ENCODE measurements around the gene FBXL7.

FBXL7 gene

DNA sequence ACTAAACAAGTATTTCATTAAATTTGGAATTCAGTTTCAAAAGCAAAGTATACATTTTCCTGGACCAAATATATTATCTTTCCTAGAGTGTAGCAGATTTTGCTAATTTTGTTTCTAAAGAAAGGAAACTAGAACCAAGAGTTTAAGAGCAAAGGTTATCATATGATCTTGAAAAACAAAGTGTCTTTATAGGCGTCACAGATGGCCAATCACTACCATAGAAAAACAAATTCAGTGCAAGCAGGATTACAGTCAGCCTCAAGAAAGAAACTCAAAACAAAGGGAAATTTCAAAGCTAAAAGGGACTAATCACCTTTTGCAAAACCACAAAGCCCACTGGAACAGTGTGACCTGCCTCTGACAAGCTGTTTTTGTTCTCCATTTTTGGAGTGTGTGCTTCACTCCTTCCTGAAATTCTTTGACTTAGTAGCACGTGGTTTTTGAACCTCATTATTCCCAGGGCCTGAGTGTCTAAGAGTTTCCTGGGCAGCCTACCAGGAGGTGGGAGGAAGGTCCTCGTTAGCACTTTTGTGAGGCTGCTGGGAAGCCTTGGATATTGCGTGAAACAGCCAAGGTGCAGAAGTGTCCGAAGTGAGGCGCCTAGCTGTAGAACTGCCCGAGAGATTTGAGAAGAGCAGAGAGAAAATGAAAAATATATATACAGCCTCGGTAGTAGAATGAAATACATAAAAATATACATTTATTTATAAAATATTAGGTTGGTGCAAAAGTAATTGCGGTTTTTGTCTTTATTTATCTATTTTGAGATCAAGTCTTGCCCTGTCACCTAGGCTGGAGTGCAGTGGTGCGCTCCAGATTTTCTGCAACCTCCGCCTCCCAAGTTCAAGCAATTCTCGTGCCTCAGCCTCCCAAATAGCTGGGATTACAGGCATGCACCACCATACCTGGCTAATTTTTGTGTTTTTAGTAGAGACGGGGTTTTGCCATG, 433.6 kb downstream of the FBXL7 start:
- DNase-seq (ENCODE audit: low spot score) (no peak), FAIRE-seq (no peak)

DNA sequence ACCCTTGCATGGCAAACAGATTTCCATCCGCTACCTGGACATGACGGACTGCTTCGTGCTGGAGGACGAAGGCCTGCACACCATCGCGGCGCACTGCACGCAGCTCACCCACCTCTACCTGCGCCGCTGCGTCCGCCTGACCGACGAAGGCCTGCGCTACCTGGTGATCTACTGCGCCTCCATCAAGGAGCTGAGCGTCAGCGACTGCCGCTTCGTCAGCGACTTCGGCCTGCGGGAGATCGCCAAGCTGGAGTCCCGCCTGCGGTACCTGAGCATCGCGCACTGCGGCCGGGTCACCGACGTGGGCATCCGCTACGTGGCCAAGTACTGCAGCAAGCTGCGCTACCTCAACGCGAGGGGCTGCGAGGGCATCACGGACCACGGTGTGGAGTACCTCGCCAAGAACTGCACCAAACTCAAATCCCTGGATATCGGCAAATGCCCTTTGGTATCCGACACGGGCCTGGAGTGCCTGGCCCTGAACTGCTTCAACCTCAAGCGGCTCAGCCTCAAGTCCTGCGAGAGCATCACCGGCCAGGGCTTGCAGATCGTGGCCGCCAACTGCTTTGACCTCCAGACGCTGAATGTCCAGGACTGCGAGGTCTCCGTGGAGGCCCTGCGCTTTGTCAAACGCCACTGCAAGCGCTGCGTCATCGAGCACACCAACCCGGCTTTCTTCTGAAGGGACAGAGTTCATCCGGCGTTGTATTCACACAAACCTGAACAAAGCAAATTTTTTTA, 436.7 kb downstream of the FBXL7 start:
- DNase-seq (ENCODE audit: low spot score), result no peak
- FAIRE-seq, result no peak

DNA sequence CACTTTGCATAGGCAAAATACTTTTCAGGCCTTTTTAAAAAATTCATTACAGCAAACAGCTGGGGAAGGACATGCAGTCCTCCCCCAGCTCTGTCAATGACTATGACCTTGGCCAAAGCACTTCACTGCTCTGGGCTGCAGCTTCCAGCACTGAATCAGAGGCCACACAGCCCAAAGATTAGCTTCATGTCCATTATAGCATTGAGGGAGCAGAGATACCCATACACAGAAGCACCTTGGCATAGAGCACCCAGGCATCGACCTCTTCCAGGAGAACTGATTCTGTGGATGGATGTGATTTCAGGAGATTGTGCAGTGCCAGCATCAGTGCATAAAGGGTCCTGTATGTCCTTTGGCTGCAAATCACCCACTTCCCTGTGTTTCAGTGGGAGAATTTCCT, 437.7 kb downstream of the FBXL7 start:
- DNase-seq (ENCODE audit: low spot score) (no peak), FAIRE-seq (no peak)

DNA sequence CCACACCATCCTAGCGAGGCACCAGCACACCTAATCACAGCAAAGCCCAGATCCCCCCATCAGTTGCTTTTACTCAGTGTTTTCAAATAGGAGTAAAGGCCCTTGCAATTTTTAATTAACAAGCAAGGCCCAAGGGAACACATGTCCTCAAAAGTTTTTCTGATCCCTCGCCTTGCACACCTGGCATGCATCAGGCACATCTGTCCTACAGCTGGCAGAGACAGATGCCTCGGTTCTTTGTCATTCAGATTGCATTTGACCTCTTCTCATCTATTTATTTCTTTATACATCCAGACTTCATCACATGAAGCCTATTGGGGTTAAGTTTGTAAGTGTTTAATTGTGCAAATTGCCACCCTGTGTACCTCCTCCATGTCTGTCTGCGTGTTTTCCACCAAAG, 438.2 kb downstream of the FBXL7 start:
- DNase-seq (ENCODE audit: low spot score) (no peak), FAIRE-seq (no peak)

DNA sequence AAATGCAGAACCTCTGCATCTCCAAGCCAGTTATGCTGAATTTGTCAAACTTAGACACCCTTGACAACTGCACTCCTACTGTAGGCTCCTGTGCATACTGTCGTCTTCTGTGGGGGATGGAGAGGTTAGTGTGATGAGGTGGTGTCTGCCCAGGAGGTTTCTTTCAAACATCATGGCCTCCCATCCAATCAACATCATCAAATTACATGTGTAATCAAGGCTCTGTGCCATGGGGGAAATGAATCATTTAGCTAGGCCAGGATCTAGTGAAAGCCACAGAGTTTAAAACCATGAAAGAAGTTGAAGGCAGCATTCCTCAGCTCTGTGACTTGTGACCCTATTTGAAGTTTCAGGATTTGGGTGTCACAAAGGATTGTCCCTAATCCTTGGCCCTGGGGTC, 439.0 kb downstream of the FBXL7 start:
- FAIRE-seq, result peak; percentile 32
- DNase-seq (ENCODE audit: low spot score), result no peak

DNA sequence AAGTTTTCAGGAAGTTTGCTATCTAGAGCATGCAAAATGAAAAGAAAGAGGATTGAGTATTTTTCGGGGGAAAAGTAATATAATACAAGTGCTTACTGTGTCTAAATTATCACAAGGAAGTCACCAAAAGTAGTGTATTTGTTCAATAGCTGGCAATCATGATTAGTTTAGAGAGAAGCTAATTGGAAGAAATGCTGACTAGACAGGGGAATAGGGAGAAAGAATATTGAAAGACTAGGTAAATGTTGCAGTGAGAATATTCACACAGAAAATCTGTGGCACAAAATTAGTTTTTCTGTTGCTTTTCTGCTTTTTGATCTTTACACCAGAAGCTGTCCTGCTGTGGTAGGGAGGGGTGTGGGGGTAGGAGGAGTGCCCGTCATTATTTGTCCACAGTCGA, 440.9 kb downstream of the FBXL7 start:
- DNase-seq (ENCODE audit: low spot score) (no peak), FAIRE-seq (no peak)

DNA sequence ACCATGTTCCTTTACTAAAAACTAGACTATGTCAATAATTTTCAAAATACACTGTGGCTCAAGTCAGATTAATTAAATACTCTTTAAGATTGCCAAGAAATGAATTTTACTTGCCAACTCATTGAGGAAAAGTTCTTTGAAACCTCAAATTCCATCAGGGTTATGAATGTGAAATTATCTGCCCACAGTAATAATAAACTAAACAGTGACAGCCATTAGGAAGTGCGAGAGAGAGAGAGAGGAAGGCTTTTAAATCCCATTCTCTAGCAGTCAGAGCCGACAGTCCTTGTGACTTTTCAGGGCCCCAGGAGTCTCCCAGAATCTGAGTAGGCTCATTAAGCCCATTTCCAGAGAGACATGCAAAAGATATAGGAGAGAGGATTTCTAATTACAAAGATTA, 443.5 kb downstream of the FBXL7 start:
- FAIRE-seq, result no peak
- DNase-seq (ENCODE audit: low spot score), result no peak

DNA sequence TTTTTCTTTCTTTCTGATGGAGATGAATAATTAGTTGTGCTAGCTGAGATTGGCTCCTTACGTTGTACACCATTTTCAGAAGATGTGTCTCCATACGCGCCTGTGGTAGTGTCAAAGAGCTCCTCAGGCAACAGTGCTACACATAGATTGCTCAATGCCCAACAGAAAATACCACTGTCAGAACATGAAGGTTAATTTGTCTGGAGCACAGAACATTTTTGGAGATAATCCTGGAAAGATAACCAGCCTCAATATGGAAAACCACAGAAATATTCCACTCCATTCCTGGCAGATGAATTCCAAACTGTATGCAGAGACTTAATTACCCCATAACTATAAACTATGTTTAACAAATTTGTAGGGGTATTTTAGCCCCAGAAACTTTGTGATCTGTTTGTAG, 446.0 kb downstream of the FBXL7 start:
- FAIRE-seq (no peak), DNase-seq (ENCODE audit: low spot score) (no peak)

DNA sequence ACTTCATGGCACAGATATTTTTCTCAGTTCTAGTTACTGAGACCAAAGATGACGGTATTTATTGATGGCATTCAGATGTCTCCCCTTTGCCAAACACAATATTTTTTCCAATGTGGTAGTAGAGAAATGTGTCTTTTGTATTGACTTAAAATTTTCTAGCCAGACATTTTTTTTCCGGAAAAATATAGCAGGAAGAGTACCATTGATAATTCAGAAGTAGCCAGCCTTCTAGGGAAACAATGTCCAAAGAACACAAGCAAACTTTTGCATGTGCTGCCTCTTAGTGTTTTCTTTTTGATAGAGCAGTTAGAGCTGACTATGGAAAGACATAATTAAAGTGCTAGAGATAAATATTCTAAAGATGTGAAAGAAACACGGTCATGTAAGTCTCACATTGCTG, 448.2 kb downstream of the FBXL7 start:
- FAIRE-seq, result no peak
- DNase-seq (ENCODE audit: low spot score), result no peak

DNA sequence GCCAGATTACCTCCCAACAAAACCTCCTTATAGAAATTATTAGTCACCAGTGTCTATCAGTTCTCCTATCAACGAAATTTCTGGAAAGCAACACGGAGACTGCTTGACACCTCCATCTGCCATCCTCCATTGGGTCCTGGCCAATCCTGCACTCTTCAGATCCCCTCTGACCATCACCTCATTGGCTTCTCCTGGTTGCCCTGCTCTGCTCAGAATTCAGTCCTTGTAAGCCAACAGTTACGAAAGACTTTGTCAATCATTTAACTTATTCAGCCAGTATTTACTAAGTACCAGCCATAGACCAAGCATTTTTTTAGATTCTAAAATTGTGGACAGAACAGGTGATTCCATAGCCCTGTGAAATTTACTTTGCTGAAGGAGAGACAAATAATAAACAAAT, 451.1 kb downstream of the FBXL7 start:
- FAIRE-seq (no peak), DNase-seq (ENCODE audit: low spot score) (no peak)

DNA sequence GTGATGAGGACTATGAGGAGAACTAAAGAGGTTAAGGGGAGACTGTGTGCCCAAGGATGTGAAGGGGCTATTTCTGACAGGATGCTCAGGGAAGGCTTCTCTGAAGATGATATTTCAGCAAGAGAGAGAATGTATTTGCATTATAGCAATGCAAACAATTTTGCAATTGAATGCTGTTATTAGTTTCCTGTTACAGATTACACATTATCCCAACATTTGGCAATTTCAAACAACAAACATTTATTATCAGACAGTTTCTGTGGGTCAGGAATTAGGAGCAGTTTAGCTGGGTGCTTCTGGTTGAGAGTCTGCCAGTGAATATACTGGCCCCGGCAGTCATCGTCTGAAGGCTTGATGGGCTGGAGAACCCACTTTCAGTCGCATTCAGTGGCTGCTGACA, 451.6 kb downstream of the FBXL7 start:
- FAIRE-seq (no peak), DNase-seq (ENCODE audit: low spot score) (no peak)

DNA sequence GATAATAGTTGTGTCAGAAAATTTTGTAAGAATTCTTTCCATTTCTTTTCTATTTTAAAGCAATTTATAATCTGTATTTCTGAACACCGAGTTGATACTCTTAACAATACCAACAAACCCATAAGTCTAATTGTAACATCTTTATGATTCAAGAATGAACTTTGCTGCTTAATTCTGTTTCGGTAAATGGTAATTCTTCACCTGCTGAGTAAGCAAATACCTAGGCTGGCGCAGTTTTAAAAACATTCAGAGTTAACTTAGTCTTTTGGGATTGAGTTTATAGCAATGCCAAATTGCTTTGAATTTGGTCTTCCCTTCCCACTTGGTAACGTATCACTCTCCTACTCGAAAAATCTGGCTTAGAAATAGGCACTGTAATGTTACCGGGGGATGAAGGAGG, 456.6 kb downstream of the FBXL7 start:
- no peak for DNase-seq (ENCODE audit: low spot score)

DNA sequence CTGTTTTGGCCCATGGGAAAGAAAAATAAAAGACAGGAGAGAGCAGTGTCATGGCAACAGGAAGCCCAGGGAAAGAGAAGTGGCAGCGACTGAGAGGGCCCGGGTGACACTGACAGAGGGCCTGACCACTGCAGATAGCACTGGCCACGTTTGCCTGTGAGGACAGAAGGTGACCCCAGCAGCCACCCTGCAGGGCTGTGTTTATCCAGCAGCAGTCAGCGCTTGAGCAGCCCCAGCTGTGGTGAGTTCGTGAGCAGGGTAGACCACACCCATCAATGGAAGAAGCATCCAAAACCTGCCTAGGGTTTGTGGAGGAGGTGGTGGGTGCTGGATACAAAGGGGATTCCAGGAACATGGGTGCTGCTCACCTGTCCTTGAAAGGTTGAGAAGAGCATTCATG, 457.1 kb downstream of the FBXL7 start:
- DNase-seq (ENCODE audit: low spot score) (no peak), FAIRE-seq (no peak)

More for the DNA sequence above, 456.6 kb downstream of the FBXL7 start:
- no peak for FAIRE-seq

DNA sequence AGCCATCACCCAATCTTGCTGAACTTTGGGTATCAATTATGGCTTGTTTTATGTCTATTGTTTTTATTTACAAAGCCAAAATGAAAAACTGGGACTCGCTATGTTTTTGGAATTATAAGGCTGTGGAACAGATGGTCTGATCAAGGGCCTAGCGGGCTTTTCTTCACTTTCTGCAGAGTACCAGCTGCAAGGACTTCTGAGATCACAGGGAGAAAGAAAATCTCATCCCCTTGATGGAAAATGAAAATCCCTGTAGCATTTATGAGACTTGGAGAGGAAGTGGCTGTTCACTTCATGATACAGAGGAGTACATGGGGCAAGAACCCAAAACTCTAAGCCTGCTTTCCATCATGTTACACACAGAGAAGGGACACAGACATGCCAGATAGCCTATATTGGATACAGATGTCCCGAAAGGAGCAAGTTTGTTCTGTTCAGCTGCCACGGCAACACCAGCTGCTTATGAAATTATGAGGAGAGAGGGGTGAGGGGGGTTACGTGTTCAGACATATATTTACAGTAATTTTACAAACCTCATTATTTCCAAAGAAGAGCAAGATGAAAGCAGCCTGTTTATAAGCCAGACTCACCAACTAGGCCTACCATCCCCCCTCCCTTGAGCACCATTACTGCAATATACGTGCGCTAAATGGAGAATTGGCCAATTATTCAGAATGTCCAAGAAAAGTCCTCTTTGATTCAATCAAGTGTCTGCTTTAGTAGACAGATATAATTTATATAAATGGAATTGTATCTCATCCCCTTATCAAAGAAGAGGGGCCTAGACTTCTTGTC, 459.6 kb downstream of the FBXL7 start:
- DNase-seq (ENCODE audit: low spot score), result no peak
- no peak for FAIRE-seq

DNA sequence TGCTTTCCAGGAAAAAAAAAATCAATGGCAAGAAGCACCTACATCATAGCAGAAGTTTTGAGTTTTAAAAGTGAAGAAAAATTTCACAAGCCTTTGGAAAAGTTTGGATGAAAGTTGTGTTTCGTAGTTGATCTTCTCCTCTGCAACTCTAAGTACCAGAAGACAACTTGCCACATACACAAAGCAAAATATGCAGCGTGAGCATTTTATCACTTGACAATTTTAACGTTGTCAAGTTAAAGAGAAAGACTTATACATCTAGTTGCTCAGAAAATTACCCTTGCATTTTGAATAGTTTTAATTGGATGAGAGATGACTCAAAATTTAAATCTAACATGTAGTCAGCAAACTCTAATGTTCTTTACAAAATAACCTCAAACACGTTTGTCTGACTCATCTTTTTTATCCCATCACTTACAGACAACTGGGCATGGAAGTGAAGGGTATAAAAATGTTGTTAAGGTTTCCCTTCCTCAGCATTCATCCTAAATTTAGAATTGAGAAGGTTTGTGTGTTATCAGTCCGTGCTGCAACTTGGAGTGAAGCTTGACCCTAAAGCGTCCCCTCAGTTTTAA, 466.2 kb downstream of the FBXL7 start:
- FAIRE-seq, result no peak
- no peak for DNase-seq (ENCODE audit: low spot score)

DNA sequence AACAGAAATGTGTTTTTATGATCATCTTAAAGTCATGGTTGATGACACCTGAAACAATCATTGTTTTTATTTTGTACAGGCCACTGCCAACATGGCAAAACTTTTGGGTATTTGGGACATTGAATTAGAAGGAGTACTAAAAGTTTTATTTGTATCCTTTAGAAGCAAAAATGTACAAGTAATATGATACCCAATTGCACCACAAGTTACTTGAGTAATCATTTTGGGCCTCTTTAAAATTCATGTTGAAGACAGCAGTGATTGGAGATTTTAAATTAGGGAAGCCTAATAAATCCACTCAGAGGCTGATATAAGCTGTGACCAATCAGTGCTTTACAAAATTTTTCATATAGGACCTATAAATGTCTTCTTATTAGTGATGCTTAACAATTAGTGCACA, 466.7 kb downstream of the FBXL7 start:
- DNase-seq (ENCODE audit: low spot score), result no peak
- FAIRE-seq, result no peak

DNA sequence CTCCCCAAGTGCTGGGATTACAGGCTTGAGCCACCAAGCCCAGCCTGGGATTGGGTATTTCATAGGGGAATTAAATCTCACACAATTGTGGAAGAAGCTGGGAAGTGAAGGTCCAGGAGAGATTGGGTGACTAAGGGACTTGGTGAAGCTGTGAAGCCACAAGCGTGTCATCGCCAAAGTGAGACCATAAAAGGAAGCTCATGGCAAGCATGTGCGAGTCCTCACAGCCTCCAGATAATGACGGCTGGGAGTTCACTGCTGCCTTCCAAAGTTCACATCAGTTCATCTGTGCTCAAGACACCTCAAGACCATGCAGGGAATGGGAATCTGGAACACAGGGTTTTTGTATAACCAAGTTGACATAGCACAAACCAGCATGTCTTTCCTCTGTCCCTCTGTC, 469.0 kb downstream of the FBXL7 start:
- FAIRE-seq, result peak; percentile 42
- no peak for DNase-seq (ENCODE audit: low spot score)

DNA sequence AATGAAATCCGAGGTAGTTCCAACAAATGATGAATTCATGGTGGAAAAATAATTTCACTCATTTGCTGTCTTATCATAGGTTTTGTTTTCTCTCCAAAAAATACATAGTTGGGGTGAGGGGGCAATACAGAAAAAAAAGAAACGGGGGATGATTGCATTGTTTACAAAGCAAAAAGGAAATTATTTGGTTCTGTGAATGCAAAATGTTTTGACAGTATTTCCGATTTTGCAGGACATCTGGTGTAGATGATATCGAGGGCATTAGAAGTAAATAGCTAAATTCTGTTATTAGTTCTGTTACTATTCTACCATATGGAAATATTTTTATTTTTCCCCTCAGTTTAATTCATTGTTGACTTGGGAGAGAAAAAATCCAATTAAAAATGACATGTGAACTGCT, 477.9 kb downstream of the FBXL7 start:
- FAIRE-seq, result no peak
- DNase-seq (ENCODE audit: low spot score), result no peak

DNA sequence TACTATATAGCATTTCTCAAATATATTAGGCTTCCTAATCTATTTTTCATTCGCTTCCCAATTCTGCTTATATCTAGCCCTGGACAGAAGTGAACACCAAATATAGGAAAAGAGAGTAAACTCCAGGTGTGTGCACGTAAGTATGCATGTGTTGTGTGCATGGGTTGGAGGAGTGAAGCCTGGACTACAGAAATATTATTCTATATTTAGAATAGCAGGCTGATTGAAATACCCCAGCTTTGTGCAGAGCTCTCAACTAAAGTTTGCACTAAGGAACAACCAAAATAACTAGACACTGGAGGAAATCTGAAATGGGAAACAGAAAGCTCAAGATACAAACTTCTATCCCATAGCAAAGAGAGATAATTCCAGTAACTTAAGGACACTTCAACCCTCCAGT, 480.9 kb downstream of the FBXL7 start:
- FAIRE-seq, result no peak
- DNase-seq (ENCODE audit: low spot score), result no peak

DNA sequence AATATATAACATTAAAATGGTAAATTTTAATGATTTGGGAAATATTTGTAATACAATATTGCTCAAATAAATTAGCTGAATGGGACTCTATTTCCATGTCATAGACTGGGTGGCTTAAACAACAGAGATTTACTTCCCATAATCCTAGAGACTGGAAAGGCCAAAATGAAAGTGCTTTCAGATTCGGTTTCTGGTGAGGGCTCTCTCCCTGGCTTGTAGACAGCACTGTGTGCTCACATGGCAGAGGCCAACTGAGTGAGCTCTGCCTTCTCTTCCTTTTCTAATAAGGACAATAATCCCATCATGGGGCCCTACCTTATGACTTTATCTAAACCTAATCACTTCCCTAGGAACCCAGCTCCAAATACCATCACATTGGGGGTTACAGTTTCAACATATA, 483.4 kb downstream of the FBXL7 start:
- DNase-seq (ENCODE audit: low spot score) (no peak), FAIRE-seq (no peak)
